Activated CD8-positive, alpha-beta memory T cell treated with anti-CD3 and anti-CD28 coated beads for 1 hour (primary cell): ENCODE measurements around the gene TMEM183A.
"Not testable (repeated sequence)": the region's sequence is repeated elsewhere in the genome, so short reads cannot be mapped to it uniquely, and the experiment has no call there.

Experiments
- DNase-seq, 2 donors: peaks; one replicate each; pipeline ENCODE4 v3.0.0-alpha.2; 2020; ENCODE audit warnings: low read depth in 1 of 2; ENCODE audit errors: extremely low read depth in 1 of 2

TMEM183A gene

DNA sequence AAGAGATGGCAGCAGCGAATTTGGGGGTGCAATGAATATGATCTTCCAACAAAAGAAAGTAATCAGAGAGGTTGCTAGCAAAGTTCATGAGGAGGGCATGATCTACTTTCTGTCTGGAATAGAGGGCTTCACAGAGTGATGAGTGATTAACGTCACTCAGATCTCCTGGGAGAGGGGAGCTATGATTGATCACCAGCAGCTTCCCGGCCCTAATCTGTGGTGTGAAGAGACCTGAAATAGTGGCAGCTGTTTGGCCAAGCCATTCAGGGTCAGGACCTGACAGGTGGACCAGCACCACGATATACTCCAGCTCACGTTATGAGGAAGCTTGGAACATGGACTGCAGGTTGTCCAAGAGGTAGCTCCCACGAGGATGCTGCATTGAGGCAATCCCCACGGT lies 19.9 kb upstream of the TMEM183A start:
- no peak for DNase-seq

DNA sequence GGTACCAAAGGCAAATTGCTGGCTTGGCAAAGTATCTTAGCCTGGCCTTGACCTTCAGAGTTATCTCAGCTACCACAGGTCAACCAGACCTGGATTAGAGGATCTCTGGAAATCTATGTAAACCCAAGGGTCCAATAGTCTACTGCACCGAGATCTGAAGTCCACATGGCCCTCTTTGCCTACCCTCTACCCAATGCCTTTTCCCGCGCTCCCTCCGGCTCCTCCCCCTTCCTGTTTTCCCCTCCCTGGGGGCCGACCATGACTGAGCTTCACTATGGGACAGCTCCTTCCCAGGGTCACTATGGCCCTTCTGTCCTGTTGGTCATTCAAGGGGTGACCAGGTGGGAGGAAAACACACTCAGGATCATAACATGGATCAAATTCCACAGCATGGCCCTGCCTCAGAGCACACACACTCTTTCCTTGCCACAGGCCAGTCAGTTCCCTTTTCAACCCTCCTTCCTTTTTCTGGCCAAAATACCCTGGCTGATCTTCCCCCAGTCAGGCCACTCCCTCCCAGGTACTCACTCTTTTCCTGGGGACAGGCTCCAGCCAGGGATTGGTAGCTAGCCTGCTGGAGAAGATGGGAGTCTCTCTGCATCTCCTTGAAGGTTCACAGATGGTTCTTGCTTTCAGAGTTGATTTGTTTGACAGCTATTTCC lies 19.1 kb upstream of the TMEM183A start:
- no peak for DNase-seq

DNA sequence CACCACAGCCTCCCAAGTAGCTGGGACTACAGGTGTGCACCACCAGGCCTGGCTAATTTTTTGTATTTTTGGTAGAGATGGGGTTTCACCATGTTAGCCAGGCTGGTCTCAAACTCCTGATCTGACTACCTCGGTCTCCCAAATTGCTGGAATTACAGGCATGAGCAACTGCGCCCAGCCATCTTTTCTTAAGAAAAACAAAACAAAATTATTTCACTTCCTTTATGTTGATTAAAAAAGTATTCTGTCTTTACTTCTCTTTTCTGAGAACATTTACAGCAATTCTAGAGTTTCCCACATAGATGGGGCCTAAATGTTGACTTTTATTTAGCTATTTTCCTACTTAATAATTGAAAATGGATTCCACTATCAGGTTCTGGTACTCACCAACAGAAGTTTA lies 17.3 kb upstream of the TMEM183A start:
- no peak for DNase-seq

DNA sequence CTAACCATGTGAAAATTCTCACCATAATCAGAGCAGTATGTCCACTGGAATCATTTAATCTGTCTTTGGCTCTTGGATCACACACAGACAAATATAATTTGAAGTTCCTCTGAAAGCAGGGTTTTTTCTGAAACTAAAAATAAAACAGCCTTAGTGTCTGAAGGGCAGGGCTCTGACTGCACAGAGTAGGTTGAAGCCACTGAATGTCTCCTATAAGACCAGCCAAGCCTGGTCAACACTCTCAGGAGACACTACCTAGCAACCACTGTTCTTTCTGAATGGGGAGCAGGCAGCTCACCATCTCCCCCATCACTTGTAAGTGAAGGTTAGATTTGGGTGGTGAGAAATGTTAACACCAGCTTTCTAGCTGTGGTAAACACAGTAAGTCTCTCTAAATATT lies 16.1 kb upstream of the TMEM183A start:
- DNase-seq, result no peak

DNA sequence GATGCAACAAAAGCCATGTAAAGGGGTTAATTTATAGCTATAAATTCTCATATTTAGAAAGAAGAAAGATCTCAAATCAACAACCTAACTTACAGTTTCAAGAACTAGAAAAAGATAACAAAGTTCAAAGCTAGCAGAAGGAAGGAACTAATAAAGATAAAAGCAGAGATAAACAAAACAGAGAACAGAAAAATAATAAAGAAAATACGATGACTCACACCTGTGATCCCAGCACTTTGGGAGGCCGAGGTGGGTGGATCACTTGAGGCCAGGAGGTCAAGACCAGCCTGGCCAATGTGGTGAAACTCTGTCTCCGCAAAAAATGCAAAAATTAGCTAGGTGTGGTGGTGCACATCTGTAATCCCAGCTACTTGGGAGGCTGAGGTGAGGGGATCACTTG lies 12.4 kb upstream of the TMEM183A start:
- no peak for DNase-seq

DNA sequence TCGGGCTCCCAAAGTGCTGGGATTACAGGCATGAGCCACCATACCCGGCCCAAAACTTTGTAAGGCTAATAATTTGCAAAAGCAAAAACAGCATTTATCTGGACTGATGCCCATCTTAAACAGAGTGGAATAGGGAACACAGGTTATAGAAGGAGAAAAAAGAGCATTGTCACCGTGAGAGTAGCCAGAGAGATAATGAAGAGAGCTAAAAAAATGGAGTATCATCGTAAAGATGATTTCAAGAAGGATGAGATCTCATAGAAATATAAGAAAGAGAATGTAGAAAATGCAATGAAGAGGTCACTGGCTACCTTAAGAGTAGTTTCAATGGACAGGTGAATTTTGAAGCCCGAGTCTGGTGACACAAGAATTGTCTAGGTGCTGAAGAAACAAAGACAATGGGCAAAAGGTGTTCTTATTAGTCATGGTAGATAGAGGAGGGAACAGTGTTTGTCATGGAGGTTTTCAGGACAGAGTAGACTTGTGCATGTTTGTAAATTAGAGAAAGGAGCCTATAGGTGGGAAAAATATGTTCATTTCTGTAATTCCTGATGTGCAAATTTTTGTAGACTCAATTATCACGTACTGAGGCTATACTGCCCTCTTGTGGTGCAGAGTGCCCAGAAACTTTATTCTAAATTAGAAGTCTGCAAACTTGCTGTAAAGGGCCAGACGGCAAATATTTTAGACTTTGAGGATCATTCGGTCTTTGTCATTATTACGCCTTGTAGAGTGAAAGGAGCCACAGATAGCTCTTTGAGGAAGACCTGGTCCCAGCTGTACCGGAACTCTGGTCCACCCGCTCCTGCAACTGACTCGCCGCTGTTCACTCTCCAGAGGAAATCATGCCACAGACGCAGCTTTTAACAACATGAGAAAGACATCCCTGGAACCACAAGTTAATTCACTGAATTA lies 8.1 kb upstream of the TMEM183A start:
- peak; percentile 43 to 51 for DNase-seq

DNA sequence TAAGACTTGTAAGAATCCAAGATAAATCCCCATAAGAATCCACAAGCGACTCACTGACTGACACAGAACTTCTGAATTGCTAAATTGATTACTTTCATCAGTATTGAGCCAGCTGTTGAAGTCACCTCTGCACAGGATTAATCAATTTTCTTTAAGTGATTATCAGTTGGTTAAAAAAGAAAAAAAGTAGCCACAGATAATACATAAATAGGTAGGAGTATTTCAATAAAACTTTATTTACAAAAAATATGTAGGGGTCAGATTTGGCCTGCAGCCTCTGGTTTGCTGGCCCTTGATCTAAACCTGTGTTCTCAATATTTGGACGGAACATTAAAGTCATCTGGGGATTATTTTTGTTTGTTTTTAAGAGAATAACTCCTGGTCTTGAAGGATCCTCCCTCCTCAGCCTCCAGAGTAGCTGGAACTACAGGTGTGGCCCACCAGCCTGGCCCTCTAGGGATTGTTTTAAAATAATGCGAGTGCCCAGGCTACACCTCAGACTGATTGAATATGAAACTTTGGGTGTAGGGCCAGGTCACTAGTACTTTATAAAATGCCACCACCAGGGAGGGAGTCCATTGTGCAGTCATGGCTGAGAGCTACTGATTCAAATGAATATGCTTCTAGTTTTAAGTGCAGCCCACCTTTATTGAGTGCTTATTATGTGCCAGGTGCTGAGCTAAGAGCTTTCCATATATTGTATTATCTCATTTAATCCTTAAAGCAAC lies 6.8 kb upstream of the TMEM183A start:
- no peak for DNase-seq

DNA sequence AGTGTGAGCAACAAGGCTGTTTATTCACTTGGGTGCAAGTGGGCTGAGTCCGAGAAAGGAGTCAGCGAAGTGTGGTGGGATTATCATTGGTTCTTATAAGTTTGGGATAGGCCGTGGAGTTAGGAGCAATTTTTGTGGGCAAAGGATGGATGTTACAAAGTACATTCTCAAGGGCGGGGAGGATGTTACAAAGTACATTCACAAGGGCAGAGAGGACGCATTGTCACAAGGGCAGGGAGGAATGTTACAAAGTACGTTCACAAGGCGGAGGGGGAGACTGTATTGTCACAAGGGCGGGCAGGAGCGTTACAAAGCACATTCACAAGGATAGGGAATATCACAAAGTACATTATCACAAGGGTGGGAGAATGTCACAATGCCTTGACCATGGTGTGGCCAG lies 5.2 kb upstream of the TMEM183A start:
- no peak for DNase-seq

DNA sequence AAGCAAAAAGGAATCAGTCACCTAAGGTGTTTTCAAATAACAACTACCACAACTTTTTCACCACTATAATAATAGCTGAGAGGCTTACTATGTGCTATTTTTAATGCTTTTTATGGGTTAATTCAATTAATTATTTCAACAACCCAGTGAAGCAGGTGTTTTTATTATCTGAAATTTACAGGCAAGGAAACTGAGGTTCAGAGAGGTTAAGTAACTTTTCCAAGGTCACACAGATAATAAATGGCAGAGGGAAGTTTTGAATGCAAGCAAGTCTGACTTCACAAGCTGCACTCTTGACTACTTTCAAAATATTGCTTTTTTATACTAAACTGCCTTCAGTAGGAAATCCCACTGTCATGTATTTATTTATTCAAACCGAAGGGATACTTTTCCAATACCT lies 4.2 kb upstream of the TMEM183A start:
- DNase-seq, result no peak

DNA sequence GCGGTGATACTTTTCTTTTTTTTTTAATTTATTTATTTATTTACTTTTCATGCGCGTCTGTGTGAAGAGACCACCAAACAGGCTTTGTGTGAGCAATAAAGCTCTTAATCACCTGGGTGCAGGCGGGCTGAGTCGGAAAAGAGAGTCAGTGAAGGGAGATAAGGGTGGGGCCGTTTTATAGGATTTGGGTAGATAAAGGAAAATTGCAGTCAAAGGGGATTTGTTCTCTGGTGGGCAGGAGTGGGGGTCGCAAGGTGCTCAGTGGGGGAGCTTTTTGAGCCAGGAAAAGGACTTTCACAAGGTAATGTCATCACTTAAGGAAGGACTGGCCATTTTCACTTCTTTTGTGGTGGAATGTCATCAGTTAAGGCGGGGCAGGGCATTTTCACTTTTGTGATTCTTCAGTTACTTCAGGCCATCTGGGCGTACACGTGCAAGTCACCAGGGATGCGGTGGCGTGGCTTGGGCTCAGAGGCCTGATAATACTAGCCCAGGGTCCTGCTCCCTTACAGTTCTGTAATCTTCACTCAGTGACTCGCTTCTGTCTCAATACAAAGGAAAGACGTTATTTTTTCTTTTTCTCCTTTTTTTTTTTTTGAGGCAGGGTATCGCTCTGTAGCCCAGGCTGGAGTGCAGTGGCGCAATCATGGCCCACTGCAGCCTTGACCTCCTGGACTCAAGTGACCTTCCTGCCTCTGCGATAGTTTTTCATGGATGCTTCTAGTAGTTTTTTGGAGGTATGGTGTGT lies 1.6 kb upstream of the TMEM183A start:
- DNase-seq, result not testable (repeated sequence)

DNA sequence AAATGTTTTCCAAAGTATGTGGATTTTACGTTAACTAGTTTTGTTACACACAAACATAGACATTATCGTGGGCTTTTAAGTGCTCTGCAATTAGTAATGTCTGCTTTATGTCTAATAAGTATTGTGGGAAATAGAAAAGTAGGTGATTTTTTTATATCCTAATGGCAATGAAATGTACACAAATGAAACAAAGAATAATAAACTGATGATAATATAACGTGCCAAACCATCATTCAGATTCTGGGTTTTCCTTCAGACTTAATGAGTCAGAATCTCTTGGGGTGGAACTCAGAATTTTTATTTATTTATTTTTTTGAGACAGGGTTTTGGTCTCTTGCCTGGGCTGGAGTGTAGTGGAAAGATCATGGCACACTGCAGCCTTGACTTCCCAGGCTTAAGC lies 2.0 kb downstream of the TMEM183A start:
- DNase-seq, result no peak

DNA sequence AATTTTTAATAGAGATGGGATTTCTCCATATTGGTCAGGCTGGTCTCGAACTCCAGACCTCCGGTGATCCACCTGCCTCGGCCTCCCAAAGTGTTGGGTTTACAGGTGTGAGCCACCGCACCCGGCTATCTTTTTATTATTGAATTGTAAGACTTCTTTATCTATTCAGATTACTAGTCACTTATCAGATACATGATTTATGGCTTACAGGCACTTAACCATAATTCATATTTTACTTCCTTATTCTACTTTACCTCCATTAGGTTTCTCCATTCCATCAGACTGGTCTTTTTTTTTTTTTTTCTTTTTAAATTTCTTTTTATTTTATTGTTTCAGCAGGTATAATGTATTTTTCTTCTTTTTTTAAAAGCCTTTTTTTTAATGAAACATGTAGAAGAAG lies 4.4 kb downstream of the TMEM183A start:
- no peak for DNase-seq

DNA sequence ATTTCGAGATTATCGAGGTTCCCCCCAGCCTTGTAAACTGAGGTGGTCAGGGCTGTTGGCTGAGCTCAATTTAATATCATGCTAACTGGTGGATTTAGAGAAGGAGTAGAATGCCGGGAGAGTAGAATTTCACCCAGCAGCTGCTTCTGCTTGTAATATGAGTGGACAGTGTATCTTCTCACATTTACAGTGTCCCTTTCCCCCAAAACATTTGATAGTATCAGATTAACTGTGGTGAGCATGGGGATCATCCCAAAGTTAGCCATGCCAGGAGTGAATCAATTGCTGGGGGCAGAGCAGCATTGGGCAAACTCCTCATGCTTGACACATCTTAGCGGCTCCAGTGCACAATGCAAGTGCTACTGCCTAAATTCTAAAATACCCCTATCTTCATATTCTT lies 9.9 kb downstream of the TMEM183A start:
- DNase-seq, result no peak

DNA sequence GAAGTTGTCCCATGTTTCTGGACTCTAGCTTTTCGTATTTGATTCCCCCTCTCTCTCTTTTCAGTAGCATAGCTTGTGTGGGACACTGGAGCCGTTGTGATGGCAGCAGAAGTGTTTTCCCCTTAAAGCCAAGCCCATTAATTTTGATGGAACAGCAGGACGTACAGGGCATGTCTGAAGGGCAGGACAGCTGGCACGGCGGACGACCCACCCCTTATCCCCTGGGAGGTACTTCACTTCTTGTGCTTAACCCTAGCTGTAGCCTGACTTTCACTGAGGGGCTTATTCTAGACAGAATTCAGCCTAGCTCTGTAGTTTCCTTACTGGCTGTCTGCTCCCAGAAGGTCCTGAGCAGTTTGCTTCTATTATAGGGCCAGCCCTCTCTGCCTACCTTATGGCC lies 10.5 kb downstream of the TMEM183A start:
- no peak for DNase-seq

DNA sequence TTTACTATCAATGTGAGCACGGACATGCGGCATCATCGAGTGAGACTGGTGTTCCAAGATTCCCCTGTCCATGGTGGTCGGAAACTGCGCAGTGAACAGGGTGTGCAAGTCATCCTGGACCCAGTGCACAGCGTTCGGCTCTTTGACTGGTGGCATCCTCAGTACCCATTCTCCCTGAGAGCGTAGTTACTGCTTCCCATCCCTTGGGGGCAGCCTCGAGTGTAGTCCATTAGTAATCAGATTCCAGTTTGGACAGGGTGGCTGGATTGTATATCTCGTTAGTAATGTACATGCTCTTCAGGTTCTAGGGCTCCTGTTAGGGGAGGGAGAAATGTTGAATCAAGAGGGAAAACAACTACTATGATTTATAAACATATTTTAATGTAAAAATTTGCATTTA lies 15.7 kb downstream of the TMEM183A start:
- DNase-seq, result not testable (repeated sequence)

DNA sequence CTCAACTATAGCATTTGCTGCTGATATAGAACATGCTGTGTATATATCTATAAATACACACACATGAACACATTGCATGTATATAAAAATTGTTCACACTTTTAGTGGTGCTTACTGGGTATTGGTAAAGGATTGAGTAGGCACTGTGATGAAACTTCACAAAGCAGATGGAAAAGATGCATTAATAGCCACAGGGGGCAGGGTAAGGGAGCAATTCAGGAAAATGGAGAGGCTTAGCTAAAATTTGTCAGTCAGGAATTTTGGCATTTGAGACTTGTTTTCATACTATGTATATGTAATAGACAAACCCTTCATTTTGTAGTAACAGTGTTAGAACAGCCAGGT lies 18.5 kb downstream of the TMEM183A start:
- no peak for DNase-seq

DNA sequence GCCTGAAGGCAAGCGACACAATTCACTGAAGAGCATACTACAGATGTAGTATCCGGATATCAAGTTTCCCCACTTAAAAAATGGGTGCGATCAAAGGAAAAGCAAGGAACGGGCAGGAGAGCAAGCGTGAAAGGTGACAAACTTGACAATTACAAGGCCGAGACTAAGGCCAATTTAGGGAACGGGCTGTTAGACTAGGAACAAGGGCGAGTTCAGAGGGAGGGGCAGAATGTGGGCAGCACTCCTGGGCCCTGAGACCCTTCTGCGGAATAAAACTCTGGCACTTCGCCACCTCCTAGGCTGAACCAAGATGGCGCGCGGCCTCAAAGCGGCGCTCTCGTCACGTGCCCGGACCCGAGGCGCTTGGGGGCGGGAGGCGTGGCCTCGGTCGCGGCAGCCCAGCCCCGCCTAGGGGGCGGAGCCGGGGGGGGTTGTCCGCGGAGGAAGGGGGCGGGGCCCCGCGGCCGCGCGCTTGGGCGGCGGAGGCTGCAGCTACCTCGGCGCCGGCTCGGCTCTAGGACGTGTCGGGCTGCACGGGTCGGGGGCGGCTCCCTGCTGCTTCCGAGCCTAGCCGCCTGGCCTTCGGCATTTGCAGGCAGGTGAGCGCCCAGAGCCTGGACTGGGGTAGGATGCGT lies 19.0 kb downstream of the TMEM183A start, which contains the start of gene PPFIA4:
Gene PPFIA4, plus strand, starts transcription at position 461 of the 635 bp plus-strand sequence. CDS start 12,518 bp downstream, outside the sequence.
- peak; percentile 31 to 78 for DNase-seq

DNA sequence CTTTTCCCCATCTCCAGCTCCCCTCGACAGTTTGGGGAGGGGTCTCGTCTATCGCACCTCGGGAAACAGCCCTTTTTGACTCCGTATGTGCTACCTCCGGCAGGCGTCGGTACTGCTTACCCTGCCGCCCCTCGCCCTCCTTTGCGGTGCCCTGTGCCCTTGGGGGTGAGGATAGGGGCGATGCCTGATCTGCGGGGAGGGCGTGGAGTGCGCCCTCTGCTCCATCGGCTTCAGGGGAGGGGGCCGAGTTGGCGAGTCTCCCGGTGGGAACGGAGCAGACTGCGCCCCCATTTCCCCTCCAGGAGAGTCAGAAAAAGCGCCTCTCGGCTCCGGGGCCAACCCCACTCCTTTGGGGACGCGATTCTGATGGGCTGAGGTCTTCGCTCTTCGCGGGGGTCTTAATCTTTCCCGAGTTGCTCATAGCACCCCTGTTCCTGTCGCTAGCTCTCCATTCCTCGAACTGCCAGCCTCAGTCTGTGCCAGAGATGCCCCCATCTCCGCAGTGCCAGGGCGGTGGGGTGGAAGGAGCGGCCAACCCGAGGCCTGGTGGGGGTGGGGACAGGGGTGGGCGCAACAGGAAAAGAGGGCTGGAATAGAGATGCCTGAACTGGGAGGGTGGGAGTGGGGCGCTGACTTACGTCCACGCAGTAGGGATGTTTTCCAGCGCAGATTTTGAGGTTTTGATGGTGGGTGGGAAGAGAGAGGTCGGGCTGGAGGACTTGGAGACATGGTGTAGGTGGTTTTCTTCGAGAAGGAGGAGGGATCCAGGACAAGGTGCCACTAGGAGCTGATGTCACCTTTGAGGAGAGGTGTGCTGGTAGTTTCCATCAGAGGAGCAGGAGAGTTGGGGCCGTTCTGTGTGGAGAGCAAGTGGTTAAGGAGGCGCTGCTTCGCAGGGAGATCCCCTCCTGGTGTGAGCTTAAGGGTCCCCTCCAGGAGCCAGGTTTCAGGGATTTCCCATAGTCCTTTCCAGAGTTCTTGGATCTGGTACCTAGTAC lies 19.8 kb downstream of the TMEM183A start:
- no peak for DNase-seq

DNA sequence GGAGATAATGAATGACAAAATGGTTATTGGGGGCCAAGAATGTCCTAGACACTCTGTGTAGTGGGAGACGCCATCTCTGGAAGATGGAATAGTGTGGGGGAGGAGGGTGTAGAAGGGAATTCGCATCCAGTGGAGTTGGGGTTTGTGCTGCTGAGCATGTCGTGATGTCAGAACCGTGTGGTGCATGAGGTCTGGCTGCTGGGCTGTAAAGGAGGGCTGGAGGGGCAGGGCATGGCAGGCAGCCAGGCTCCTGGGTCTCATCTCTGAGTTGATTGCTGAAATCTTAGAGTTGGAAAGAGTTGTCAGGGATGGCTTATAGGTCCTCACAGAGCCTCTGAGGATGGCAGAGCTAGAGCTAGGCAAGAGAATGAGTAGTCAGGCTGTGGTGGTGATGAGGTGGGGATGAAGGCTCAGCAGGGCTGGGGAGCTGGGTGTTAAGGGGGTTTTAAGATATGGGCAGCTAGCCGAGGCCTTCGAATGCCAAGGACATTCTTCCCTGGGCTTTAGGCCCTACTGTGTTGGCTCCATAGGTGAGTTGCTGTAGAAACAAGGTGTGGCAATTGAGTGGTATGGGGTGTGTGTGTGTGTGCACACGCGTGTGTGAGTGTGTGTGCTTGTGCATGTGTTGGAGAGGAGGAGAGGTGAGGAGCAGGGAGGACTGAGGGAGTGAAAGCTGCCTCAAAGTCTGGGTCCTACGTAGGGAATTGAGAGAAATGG lies 21.1 kb downstream of the TMEM183A start:
- no peak for DNase-seq
